Activated T-cell treated with anti-CD3 and anti-CD28 coated beads, Interleukin-2, amount 50 U/mL, for 1 hour (primary cell): ENCODE measurements around the gene DNHD1.
"Not testable (repeated sequence)": the region's sequence is repeated elsewhere in the genome, so short reads cannot be mapped to it uniquely, and the experiment has no call there.

ENCODE experiments used
- DNase-seq: peaks from one replicate; pipeline ENCODE4 v3.0.0-alpha.2; 2020

DNHD1 gene

GRCh38 chr11:6480299-6480914, 16.7 kb upstream of the DNHD1 start:
- DNase-seq, result no peak

GRCh38 chr11:6481012-6481923, 15.8 kb upstream of the DNHD1 start, which contains the start of the genes ARFIP2 and TIMM10B:
TSS of gene ARFIP2 (minus strand) at chr11:6481331. CDS start at chr11:6480421, 910 bp downstream.
TSS of gene TIMM10B (plus strand) at chr11:6481501. CDS start at chr11:6481517, 16 bp downstream.
- DNase-seq, result peak; percentile 93

GRCh38 chr11:6481924-6482275, 15.2 kb upstream of the DNHD1 start:
- DNase-seq, result no peak

DNA sequence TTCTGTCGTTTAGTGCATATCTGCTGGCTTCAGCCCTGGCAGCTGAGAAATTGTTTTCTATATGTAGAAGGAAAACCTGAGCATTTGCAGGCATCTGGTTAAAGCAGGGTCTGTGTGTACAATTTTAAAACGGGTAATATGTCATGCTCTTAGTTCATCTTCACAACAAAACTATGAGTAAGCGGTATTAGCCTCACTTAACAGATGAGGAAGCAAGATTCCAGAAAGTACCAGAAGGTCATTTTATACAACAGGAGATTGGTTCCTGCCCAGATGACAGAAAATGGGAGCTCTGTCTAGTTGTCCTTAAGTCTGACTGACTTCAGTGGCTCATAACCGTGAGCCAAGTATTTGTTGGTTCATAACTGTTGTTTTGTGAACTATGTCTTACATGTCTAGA, 14.6 kb upstream of the DNHD1 start:
- DNase-seq, result no peak

- DNase-seq, result no peak
These were observed 14.1 kb upstream of the DNHD1 start for GRCh38 chr11:6483015-6483414.

- DNase-seq, result no peak
These were observed 11.4 kb upstream of the DNHD1 start for GRCh38 chr11:6485661-6486060.

DNA sequence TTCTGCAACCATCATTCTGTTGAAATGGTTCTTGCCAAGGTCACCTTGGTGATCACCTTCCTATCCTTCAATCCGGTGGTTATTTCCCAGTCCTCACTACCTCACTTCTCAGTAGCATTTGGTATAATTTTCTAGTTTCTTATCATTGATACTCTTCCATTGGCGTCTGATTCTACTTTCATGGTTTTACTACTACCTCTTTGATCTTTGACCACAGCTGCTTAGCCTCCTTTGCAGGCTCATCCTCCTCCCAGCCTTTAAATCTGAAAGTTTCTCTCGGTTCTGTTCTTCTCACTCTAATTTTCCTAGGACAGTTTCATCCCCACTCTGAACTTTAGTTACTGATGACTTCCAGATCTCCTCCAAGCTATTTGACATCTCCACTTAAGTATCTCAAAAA, 10.8 kb upstream of the DNHD1 start:
- no peak for DNase-seq

- no peak for DNase-seq
These were observed 10.1 kb upstream of the DNHD1 start for GRCh38 chr11:6486938-6487337.

GRCh38 chr11:6488342-6488741, 8.7 kb upstream of the DNHD1 start:
- no peak for DNase-seq

DNA sequence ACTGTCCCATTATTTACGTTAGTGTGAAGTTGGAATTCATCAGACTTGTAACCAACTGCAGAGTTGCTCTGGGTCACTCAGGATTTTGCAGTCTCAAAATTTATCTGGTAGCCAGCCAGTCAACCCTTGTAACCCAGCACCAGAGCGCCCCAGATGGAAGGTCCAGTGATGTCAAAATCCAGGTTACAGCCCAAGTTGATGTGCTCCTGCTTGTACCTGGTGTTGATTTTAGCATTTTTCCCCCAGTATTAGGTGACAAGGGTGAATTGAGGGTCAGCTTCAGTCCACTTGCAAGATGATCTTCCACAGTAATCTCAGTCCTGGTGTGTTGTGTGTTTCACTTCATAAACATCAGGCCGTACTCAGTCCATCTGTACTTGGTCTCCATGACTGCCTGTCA, 8.3 kb upstream of the DNHD1 start:
- no peak for DNase-seq

- no peak for DNase-seq
These were observed 7.8 kb upstream of the DNHD1 start for GRCh38 chr11:6489306-6489705.

- no peak for DNase-seq
These were observed 1.0 kb downstream of the DNHD1 start for GRCh38 chr11:6498121-6498520.

DNA sequence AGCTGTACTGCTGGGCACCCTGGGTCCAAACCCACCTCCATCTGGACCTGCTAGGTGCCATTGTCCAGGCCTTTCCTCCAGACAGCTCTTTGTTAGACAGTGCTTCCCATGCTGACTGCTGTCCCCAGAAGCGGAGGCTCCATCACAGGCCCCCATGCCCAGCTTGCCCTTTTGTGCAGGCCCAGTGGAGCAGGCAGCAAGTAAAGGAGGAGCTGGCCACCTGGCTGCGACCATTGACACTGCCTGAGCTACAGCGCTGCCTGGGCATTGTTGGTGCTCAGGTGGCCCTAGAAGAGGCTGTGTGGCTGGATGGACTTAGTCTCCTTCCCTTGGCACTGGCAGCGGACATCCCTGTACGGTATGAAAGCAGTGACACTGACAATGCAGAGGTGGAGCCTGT, 1.5 kb downstream of the DNHD1 start:
- DNase-seq, result no peak

- DNase-seq, result no peak
These were observed 5.3 kb downstream of the DNHD1 start for GRCh38 chr11:6502382-6502781.

GRCh38 chr11:6504166-6504565, 7.1 kb downstream of the DNHD1 start:
- no peak for DNase-seq

GRCh38 chr11:6505577-6506240, 8.6 kb downstream of the DNHD1 start:
- DNase-seq, result no peak

- no peak for DNase-seq
These were observed 19.8 kb downstream of the DNHD1 start for GRCh38 chr11:6516865-6517264.

DNA sequence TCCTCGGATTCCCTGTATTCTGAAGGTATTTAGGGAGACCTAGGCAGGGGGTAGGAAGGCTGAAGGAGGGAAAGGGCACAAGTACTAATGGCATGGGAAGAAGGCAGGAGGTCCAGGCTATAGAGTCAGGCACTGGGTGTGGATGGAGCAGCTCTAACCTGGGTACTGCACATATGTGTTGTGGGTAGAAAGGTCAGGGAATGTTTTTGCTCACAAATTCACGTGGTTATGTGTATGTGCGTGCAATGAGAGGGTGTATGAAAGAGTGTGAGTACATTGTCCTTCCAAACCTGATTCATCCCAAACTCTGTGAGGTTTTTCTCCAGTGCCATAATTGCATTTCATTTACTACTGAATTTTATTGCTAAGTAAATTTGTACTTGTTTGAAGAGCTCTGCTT, 23.2 kb downstream of the DNHD1 start:
- no peak for DNase-seq

- DNase-seq, result not testable (repeated sequence)
These were observed 24.9 kb downstream of the DNHD1 start for GRCh38 chr11:6521946-6522345.

DNA sequence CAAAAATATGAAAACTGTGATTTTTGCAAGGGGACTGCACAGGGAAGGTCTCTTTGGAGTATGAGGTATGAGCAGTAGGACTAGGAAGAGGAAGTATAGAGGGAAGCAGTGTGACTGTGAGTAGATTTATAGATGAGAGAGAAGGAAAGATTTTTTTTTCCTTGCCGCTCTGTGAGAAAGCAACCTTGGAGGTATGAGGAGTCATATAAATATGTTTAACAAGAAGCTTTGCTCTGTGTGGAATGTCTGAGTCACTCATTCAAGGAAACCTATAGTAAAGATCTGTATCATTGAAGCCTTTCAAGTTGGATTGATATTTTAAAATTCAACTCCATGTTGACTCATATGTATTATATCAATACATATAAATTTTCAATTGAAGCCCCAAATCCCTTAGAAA, 26.2 kb downstream of the DNHD1 start:
- DNase-seq, result no peak

- no peak for DNase-seq
These were observed 29.5 kb downstream of the DNHD1 start for GRCh38 chr11:6526411-6527135.

- no peak for DNase-seq
These were observed 32.2 kb downstream of the DNHD1 start for GRCh38 chr11:6529266-6529665.

GRCh38 chr11:6530848-6531247, 33.8 kb downstream of the DNHD1 start:
- DNase-seq, result no peak
